OCI-LY3 (cell line): ENCODE results near the gene COA8.

Source experiments
- CTCF ChIP-seq: fragments of 200-600, 300-600 bp; sonication (generic); IDR thresholded peaks from 2 replicates; pipeline ENCODE4 v1.5.1; 2014; ENCODE audit warnings: antibody characterized with exemption, low read length, low read depth
- EZH2phosphoT487 ChIP-seq: fragments of 200-600 bp; shearing (Covaris generic); IDR thresholded peaks from 2 replicates; pipeline ENCODE4 v1.6.1; 2018; ENCODE audit warnings: antibody characterized with exemption, mixed run types, low read depth

- TF ChIP-seq CTCF (no peak), EZH2phosphoT487 (no peak)
Measured at GRCh38 chr14:103616635-103617300, 54.0 kb downstream of the COA8 start.
